GM12878 (cell line): ENCODE results near the gene GAGE13. TPM values are rescaled to one million over a fixed set of nuclear protein-coding genes. Genes with fewer than 3 reads are reported as not detected.

ENCODE experiments used
- ATAC-seq: fragments of 200-7000 bp; cut with Tn5 transposase; 3 replicates; pipeline ENCODE4 v1.9.1; 2020; ENCODE audit warnings: mild to moderate bottlenecking, moderate library complexity
- BruUV-seq: library from RNA; stranded (reverse); fragments of 400-500 nt; replicated peaks from 2 replicates; lab custom pipeline; 2021; lab: Mats Ljungman, UMichigan
- CTCF ChIA-PET: fragments of 300-600 bp; sonication (Branson Sonifier 250); formaldehyde crosslinking; extraction: SDS; loops from one replicate; lab custom pipeline; 2021; ENCODE audit warnings: inconsistent platforms; lab: Yijun Ruan, JAX
- POLR2A ChIA-PET: fragments of 350-600 bp; formaldehyde crosslinking; extraction: SDS; loops from one replicate; lab custom pipeline; 2021; ENCODE audit warnings: inconsistent platforms; lab: Charles Lee
- RAD21 ChIA-PET: fragments of 300-600 bp; sonication (Branson Sonifier 250); formaldehyde crosslinking; loops from one replicate; lab custom pipeline; 2023; ENCODE audit warnings: antibody characterized with exemption; ENCODE audit not compliant: unreplicated experiment; lab: Charles Lee
- SMC1A ChIA-PET: fragments of 300-600 bp; sonication (Branson Sonifier 250); formaldehyde crosslinking; loops from one replicate; lab custom pipeline; 2023; ENCODE audit not compliant: unreplicated experiment, uncharacterized antibody; lab: Charles Lee
- DNase-seq: peaks from one replicate; pipeline ENCODE4 v3.0.0-alpha.2; 2011; ENCODE audit warnings: low read depth, low spot score
- FAIRE-seq: peaks from 3 replicates; lab custom pipeline; 2011; peaks lifted over from hg19 to GRCh38; lab: Jason Lieb, UNC
- H2AFZ ChIP-seq: 2 replicates; pipeline ENCODE4 v1.6.0; 2011; ENCODE audit warnings: low read depth, low read length, control low read depth; ENCODE audit not compliant: control insufficient read depth
- H3K27ac ChIP-seq: 2 replicates; pipeline ENCODE4 v1.5.1; 2011; ENCODE audit warnings: control low read depth; ENCODE audit not compliant: control insufficient read depth, insufficient read depth
- H3K27me3 ChIP-seq, 2 experiments: replicated peaks in 1 of 2; 2 replicates each; pipeline versions ENCODE4 v1.6.0 to v1.6.1; 2011; ENCODE audit warnings: low read length in 1 of 2; ENCODE audit not compliant: control insufficient read depth in 2 of 2, insufficient read depth in 2 of 2
- H3K36me3 ChIP-seq, 2 experiments: 2 replicates each; pipeline ENCODE4 v1.5.1; 2011; ENCODE audit warnings: low read length in 1 of 2; ENCODE audit not compliant: control insufficient read depth in 2 of 2, insufficient read depth in 2 of 2
- H3K4me1 ChIP-seq: 2 replicates; pipeline ENCODE4 v1.6.1; 2011; ENCODE audit warnings: mild to moderate bottlenecking, low read length, moderate library complexity, mixed read lengths; ENCODE audit not compliant: control insufficient read depth, insufficient read depth
- H3K4me2 ChIP-seq: 2 replicates; pipeline ENCODE4 v1.6.0; 2011; ENCODE audit warnings: control low read depth; ENCODE audit not compliant: control insufficient read depth, insufficient read depth
- H3K4me3 ChIP-seq: fragments of 200-600 bp; sonication (generic); 2 replicates; pipeline ENCODE4 v1.5.1; 2016
- H3K79me2 ChIP-seq: 2 replicates; pipeline ENCODE4 v1.6.0; 2011; ENCODE audit warnings: low read length; ENCODE audit not compliant: control insufficient read depth, insufficient read depth
- H3K9ac ChIP-seq: 2 replicates; pipeline ENCODE4 v1.8.0; 2011; ENCODE audit warnings: low read length, control low read depth, mixed read lengths; ENCODE audit not compliant: control insufficient read depth, insufficient read depth
- H3K9me3 ChIP-seq: replicated peaks from 3 replicates; pipeline ENCODE4 v1.5.1; 2011; ENCODE audit warnings: mild to moderate bottlenecking, low read length; ENCODE audit not compliant: control insufficient read depth, insufficient read depth
- H4K20me1 ChIP-seq: 2 replicates; pipeline ENCODE4 v1.6.0; 2011; ENCODE audit not compliant: control insufficient read depth, insufficient read depth
- RAD21 ChIP-seq: IDR thresholded peaks from 2 replicates; pipeline ENCODE4 v1.6.1; 2011; ENCODE audit warnings: mild to moderate bottlenecking, low read depth, low read length, moderate library complexity; ENCODE audit not compliant: insufficient read depth
- SMC3 ChIP-seq: IDR thresholded peaks from 2 replicates; pipeline ENCODE4 v1.6.1; 2011; ENCODE audit warnings: low read length, improper control_type of control experiment, borderline replicate concordance
- YY1 ChIP-seq: IDR thresholded peaks from 2 replicates; pipeline ENCODE4 v1.6.1; 2011; ENCODE audit warnings: low read depth, mild to moderate bottlenecking, low read length
- WGBS: methylation state at CpG from one replicate; pipeline ENCODE4 v1.1.6; 2016; ENCODE audit warnings: low lambda C conversion rate; ENCODE audit not compliant: insufficient replicate concordance, insufficient coverage; ENCODE audit errors: missing lambda C conversion rate; 5-methylcytosine and 5-hydroxymethylcytosine counted together
- in situ Hi-C: fragments of 300-500 bp; cut with MboI; formaldehyde crosslinking; loops from 9 replicates; pipeline ENCODE4 v1.14.3; 2018; ENCODE audit warnings: mixed read lengths
- intact Hi-C: fragments of 100-400 bp; cut with micrococcal nuclease; formaldehyde crosslinking; loops from one replicate; pipeline ENCODE4 v1.14.2; 2022; ENCODE audit not compliant: unreplicated experiment
- polyA plus RNA-seq, 11 experiments: library from polyadenylated mRNA; depleted of rRNA in 4 of 11; unstranded in 6 of 11; stranded (reverse) in 5 of 11; fragments of >200 nt; fragmentation: Nextera tagmentation in 4 of 11; fragmentation: Illumina TruSeq in 1 of 11; extraction: Ambion mirVana in 4 of 11; extraction: Trizol in 1 of 11; gene quantifications; 1 replicate in 1 of 11; 2 replicates in 10 of 11; pipeline versions ENCODE4 v1.2.1 to v1.2.3, GENCODE V29; 2011 to 2016; ENCODE audit warnings: inconsistent platforms in 2 of 11, missing spikeins in 2 of 11, low read depth in 1 of 11
- total RNA-seq, 4 experiments: library from RNA; depleted of rRNA in 3 of 4; stranded (reverse); fragments of >200 nt in 3 of 4; fragmentation: Illumina TruSeq in 1 of 4; extraction: Trizol in 1 of 4; gene quantifications; 2 replicates each; pipeline versions ENCODE4 v1.2.1 to v1.2.3, GENCODE V29; 2013 to 2021
- TF ChIP-seq, protein P1 (sequence below), 3 experiments: IDR thresholded peaks in 2 of 3; conservative IDR thresholded peaks in 1 of 3; 2 replicates each; pipeline ENCODE4 v1.5.1; 2011; ENCODE audit warnings: low read depth in 3 of 3, low read length in 3 of 3, mild to moderate bottlenecking in 3 of 3, control low read depth in 2 of 3, moderate library complexity in 2 of 3, inconsistent platforms in 1 of 3, mixed read lengths in 1 of 3; ENCODE audit not compliant: control insufficient read depth in 2 of 3, insufficient read depth in 1 of 3; ENCODE audit errors: extremely low read depth in 1 of 3
- TF ChIP-seq, protein P2 (sequence below): fragments of 450-650 bp; IDR thresholded peaks from 2 replicates; pipeline ENCODE4 v1.6.1; 2016; ENCODE audit warnings: mild to moderate bottlenecking
- TF ChIP-seq, protein P3 (sequence below): IDR thresholded peaks from 2 replicates; pipeline ENCODE4 v1.6.1; 2011; ENCODE audit warnings: low read depth, low read length, improper control_type of control experiment, borderline replicate concordance

GAGE13 gene
- total and polyA plus RNA-seq, 10 of the 15 experiments (the other 5 are each of a cell fraction or from before 2014, with no cell fraction given), result not detected

DNA sequence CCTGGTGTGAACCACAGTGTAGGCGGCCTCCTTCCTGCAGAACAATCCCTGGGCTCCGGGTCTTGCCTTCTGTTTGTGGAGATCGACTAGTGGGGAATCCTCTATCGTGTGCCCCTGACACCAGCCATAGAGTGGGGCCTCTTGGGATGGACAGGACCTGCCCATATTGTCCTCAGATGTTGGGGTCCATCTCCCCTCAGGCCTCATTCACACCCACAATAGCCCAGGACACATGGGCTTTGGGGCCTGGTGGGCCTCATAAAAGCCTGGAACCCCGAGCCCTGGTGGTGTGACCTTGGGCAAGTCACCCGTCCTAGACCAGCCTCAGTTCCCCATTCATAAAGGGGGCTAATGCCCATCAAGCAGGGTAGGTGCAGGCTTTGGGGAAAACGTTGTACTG, 41.2 kb upstream of the GAGE13 start:
- ChIA-PET SMC1A (no interaction called here), POLR2A (no interaction called here), RAD21 (no interaction called here), CTCF (interaction anchor here (0.9 kb wide), 1 partner anchor 549 kb away, joined by 3 read pairs; no protein-coding TSS in a partner anchor)
- Histone ChIP-seq H3K79me2 (no peaks in the 10 kb centered on the region), H3K4me1 (no peaks in the 10 kb centered on the region), H3K36me3 (no peaks in the 10 kb centered on the region), H3K27me3 (no peaks in the 10 kb centered on the region), H3K4me2 (no peak overlapping the region), H4K20me1 (no peaks in the 10 kb centered on the region), H3K4me3 (no peak overlapping the region), H3K9ac (no peak overlapping the region), H3K27ac (no peak overlapping the region), H3K9me3 (no peaks in the 10 kb centered on the region), H2AFZ (no peak overlapping the region)
- in situ Hi-C loops, result no loop called here
- WGBS, result 28% methylated on average over 7 of the region's 7 CpGs
- DNase-seq, result no peak
- FAIRE-seq, result no peak
- intact Hi-C loops, result no loop called here
- no peak for ATAC-seq
- BruUV-seq, result no TSS peak
- no peak for TF ChIP-seq RAD21

DNA sequence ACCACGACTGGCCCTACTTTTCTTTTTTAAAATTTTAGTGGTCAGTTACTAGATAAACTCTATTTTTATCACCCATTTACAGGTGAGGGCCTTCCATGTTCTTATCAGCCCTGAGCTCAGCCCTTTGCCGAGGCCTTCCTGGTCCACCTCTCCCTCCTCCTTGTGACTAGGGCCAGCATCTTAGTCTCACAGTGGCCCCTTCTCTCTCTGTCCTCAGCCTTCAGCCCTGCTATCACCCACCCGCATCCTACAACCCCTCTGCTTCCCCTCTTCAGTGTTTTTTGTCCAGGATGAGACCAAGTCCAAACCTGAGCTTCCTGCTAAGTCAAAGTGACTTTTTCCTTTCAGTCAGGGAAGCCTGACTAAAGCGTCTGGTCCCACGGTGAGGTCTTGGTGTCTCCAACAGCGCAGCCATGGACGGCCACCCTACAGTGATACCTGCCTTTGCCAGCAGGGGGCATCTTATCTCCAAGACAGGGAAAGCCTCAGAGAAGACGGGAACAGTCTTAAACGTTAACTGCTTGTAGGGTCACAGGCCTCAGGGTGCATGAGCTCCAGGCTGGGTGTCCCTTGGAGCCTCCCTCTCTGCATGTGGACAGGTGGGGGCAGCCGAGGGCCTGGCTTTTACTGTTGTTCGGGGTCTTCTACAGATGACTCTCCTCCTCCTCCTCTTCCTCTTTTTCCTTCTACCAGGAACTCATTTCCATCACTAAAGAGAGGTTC, 39.6 kb upstream of the GAGE13 start:
- FAIRE-seq (peak; percentile 57), DNase-seq (no peak), ATAC-seq (peak; percentile 94)
- Histone ChIP-seq H3K4me1 (no peaks in the 10 kb centered on the region), H3K4me2 (no peak overlapping the region), H3K9ac (no peak overlapping the region), H3K27ac (no peak overlapping the region), H2AFZ (no peak overlapping the region), H3K36me3 (no peaks in the 10 kb centered on the region), H3K27me3 (no peaks in the 10 kb centered on the region)
- SMC1A ChIA-PET, result interaction anchor here (0.6 to 0.8 kb wide), 2 partner anchors 299 to 429 kb away, joined by 3 read pairs; no protein-coding TSS in a partner anchor
- no TSS peak for BruUV-seq
- CTCF ChIA-PET, result interaction anchor here (0.6 to 1.3 kb wide), 7 partner anchors 10 to 1693 kb away, joined by 3 to 5 read pairs (median 4); no protein-coding TSS in a partner anchor
- 22% methylated on average over 11 of the region's 11 CpGs for WGBS
- peak; percentile 53 for TF ChIP-seq RAD21
- TF ChIP-seq, protein P1, sequence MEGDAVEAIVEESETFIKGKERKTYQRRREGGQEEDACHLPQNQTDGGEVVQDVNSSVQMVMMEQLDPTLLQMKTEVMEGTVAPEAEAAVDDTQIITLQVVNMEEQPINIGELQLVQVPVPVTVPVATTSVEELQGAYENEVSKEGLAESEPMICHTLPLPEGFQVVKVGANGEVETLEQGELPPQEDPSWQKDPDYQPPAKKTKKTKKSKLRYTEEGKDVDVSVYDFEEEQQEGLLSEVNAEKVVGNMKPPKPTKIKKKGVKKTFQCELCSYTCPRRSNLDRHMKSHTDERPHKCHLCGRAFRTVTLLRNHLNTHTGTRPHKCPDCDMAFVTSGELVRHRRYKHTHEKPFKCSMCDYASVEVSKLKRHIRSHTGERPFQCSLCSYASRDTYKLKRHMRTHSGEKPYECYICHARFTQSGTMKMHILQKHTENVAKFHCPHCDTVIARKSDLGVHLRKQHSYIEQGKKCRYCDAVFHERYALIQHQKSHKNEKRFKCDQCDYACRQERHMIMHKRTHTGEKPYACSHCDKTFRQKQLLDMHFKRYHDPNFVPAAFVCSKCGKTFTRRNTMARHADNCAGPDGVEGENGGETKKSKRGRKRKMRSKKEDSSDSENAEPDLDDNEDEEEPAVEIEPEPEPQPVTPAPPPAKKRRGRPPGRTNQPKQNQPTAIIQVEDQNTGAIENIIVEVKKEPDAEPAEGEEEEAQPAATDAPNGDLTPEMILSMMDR (IDR thresholded peaks at IDR 0.05 in 2 of 3, conservative IDR thresholded peaks at IDR 0.05 in 1 of 3; ENCODE audit: control insufficient read depth in 2 of 3, extremely low read depth in 1 of 3, insufficient read depth in 1 of 3, low read depth in 3 of 3, low read length in 3 of 3), result peak; percentile 51 to 75 (median 70)
- TF ChIP-seq YY1, result peak; percentile 42; the same call in 1 of the 2 replicates
- TF ChIP-seq SMC3, result peak; percentile 46; the same call in 1 of the 2 replicates
- TF ChIP-seq, protein P2, sequence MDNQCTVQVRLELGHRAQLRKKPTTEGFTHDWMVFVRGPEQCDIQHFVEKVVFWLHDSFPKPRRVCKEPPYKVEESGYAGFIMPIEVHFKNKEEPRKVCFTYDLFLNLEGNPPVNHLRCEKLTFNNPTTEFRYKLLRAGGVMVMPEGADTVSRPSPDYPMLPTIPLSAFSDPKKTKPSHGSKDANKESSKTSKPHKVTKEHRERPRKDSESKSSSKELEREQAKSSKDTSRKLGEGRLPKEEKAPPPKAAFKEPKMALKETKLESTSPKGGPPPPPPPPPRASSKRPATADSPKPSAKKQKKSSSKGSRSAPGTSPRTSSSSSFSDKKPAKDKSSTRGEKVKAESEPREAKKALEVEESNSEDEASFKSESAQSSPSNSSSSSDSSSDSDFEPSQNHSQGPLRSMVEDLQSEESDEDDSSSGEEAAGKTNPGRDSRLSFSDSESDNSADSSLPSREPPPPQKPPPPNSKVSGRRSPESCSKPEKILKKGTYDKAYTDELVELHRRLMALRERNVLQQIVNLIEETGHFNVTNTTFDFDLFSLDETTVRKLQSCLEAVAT, result no peak
- TF ChIP-seq, protein P3, sequence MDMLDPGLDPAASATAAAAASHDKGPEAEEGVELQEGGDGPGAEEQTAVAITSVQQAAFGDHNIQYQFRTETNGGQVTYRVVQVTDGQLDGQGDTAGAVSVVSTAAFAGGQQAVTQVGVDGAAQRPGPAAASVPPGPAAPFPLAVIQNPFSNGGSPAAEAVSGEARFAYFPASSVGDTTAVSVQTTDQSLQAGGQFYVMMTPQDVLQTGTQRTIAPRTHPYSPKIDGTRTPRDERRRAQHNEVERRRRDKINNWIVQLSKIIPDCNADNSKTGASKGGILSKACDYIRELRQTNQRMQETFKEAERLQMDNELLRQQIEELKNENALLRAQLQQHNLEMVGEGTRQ, result no peak
- TF ChIP-seq, all 136 proteins: peak for 4
- in situ Hi-C loops (no loop called here), intact Hi-C loops (loop anchor here (1.0 to 2.0 kb wide), 2 partner anchors 463 to 547 kb away; no protein-coding TSS in a partner anchor)
- ChIA-PET POLR2A (no interaction called here), RAD21 (interaction anchor here (0.6 to 1.6 kb wide), 2 partner anchors 226 to 547 kb away, joined by 3 to 5 read pairs; no protein-coding TSS in a partner anchor)
- H4K20me1 ChIP-seq, result no peaks in the 10 kb centered on the region
- no peaks in the 10 kb centered on the region for H3K79me2 ChIP-seq
- H3K9me3 ChIP-seq, result no peaks in the 10 kb centered on the region
- H3K4me3 ChIP-seq, result no peak overlapping the region
